HepG2 (cell line): ENCODE data around the gene GPSM1. TPM values are rescaled to one million over a fixed set of nuclear protein-coding genes. Genes with fewer than 3 reads are reported as not detected.
A peak's percentile ranks its signal among the peaks of the same experiment; 100 is the strongest.

ENCODE experiments used
- AKAP8 ChIP-seq: sonication (generic); formaldehyde crosslinking; IDR thresholded peaks from 2 replicates; pipeline ENCODE4 v1.5.1; 2020; ENCODE audit warnings: mild to moderate bottlenecking, missing genetic modification reagents
- HNF4A ChIP-seq: sonication (generic); formaldehyde crosslinking; IDR thresholded peaks from 2 replicates; pipeline ENCODE4 v1.4.0; 2020; ENCODE audit warnings: missing genetic modification reagents
- KLF13 ChIP-seq: sonication (generic); formaldehyde crosslinking; IDR thresholded peaks from 2 replicates; pipeline ENCODE4 v1.4.0; 2020; ENCODE audit warnings: mild to moderate bottlenecking, missing genetic modification reagents
- MAX ChIP-seq: IDR thresholded peaks from 2 replicates; pipeline ENCODE4 v1.6.1; 2012; ENCODE audit warnings: inconsistent platforms
- MTF1 ChIP-seq: sonication (generic); formaldehyde crosslinking; IDR thresholded peaks from 2 replicates; pipeline ENCODE4 v1.5.0; 2020; ENCODE audit warnings: missing genetic modification reagents
- MTF2 ChIP-seq: sonication (generic); formaldehyde crosslinking; IDR thresholded peaks from 2 replicates; pipeline ENCODE4 v1.5.0; 2020; ENCODE audit warnings: missing genetic modification reagents, borderline replicate concordance
- MZF1 ChIP-seq: sonication (generic); formaldehyde crosslinking; IDR thresholded peaks from 2 replicates; pipeline ENCODE4 v1.8.1; 2023; ENCODE audit warnings: mild to moderate bottlenecking, missing genetic modification reagents, borderline replicate concordance
- NFIC ChIP-seq: IDR thresholded peaks from 2 replicates; pipeline ENCODE4 v1.6.1; 2012; ENCODE audit warnings: mild to moderate bottlenecking, low read length, inconsistent platforms
- RORA ChIP-seq: sonication (generic); formaldehyde crosslinking; IDR thresholded peaks from 2 replicates; pipeline ENCODE4 v1.5.0; 2020; ENCODE audit warnings: mild to moderate bottlenecking, missing genetic modification reagents, moderate library complexity
- SCMH1 ChIP-seq: sonication (generic); formaldehyde crosslinking; IDR thresholded peaks from 2 replicates; pipeline ENCODE4 v1.9.0; 2021; ENCODE audit warnings: missing genetic modification reagents, mild to moderate bottlenecking, borderline replicate concordance
- SIN3B ChIP-seq: fragments of 150-350 bp; IDR thresholded peaks from 2 replicates; pipeline ENCODE4 v1.6.1; 2014; ENCODE audit warnings: low read length
- SIX4 ChIP-seq: sonication (generic); formaldehyde crosslinking; IDR thresholded peaks from 2 replicates; pipeline ENCODE4 v1.4.0; 2020; ENCODE audit warnings: missing genetic modification reagents
- SNRNP70 ChIP-seq: fragments of 200-400 bp; formaldehyde crosslinking; IDR thresholded peaks from 2 replicates; pipeline ENCODE4 v1.6.1; 2017; ENCODE audit warnings: mild to moderate bottlenecking, low read depth, low read length, moderate library complexity
- TARDBP ChIP-seq: sonication (generic); formaldehyde crosslinking; IDR thresholded peaks from 2 replicates; pipeline ENCODE4 v1.8.0; 2022; ENCODE audit warnings: mild to moderate bottlenecking, missing genetic modification reagents
- TBP ChIP-seq: sonication (generic); formaldehyde crosslinking; IDR thresholded peaks from 2 replicates; pipeline ENCODE4 v1.5.0; 2020; ENCODE audit warnings: missing genetic modification reagents
- THYN1 ChIP-seq: sonication (generic); formaldehyde crosslinking; IDR thresholded peaks from 2 replicates; pipeline ENCODE4 v1.8.1; 2023; ENCODE audit warnings: low read depth, mild to moderate bottlenecking, moderate library complexity, missing genetic modification reagents, borderline replicate concordance
- U2AF2 ChIP-seq: fragments of 200-400 bp; formaldehyde crosslinking; IDR thresholded peaks from 2 replicates; pipeline ENCODE4 v1.6.1; 2017; ENCODE audit warnings: low read depth, mild to moderate bottlenecking, low read length
- ZKSCAN5 ChIP-seq: sonication (generic); formaldehyde crosslinking; IDR thresholded peaks from 2 replicates; pipeline ENCODE4 v1.5.1; 2020; ENCODE audit warnings: mild to moderate bottlenecking, missing genetic modification reagents
- ZNF235 ChIP-seq: sonication (generic); formaldehyde crosslinking; IDR thresholded peaks from 2 replicates; pipeline ENCODE4 v1.8.1; 2023; ENCODE audit warnings: mild to moderate bottlenecking, missing genetic modification reagents, borderline replicate concordance
- ZNF335 ChIP-seq: sonication (generic); formaldehyde crosslinking; IDR thresholded peaks from 2 replicates; pipeline ENCODE4 v1.4.0; 2020; ENCODE audit warnings: missing genetic modification reagents
- ZNF746 ChIP-seq: sonication (generic); formaldehyde crosslinking; IDR thresholded peaks from 2 replicates; pipeline ENCODE4 v1.8.0; 2022; ENCODE audit warnings: mild to moderate bottlenecking, missing genetic modification reagents
- ZNF768 ChIP-seq: sonication (generic); formaldehyde crosslinking; IDR thresholded peaks from 2 replicates; pipeline ENCODE4 v1.4.0; 2020; ENCODE audit warnings: missing genetic modification reagents
- ZNF773 ChIP-seq: sonication (generic); formaldehyde crosslinking; IDR thresholded peaks from 2 replicates; pipeline ENCODE4 v1.4.0; 2020; ENCODE audit warnings: missing genetic modification reagents, borderline replicate concordance
- ZNF782 ChIP-seq: sonication (generic); formaldehyde crosslinking; IDR thresholded peaks from 2 replicates; pipeline ENCODE4 v1.4.0; 2020; ENCODE audit warnings: missing genetic modification reagents, mild to moderate bottlenecking, borderline replicate concordance
- polyA plus RNA-seq, 8 experiments: library from polyadenylated mRNA; depleted of rRNA in 3 of 8; stranded (reverse) in 7 of 8; unstranded in 1 of 8; fragments of >200 nt; fragmentation: Illumina TruSeq in 4 of 8; extraction: Trizol in 4 of 8; gene quantifications; 2 replicates each; pipeline versions ENCODE4 v1.2.1 to v1.2.3, GENCODE V29; 2011 to 2016; ENCODE audit warnings: low read depth in 4 of 8, missing spikeins in 1 of 8, mixed read lengths in 1 of 8; ENCODE audit not compliant: insufficient read depth in 1 of 8
- total RNA-seq, 5 experiments: library from RNA; depleted of rRNA; stranded (reverse); fragments of >200 nt; fragmentation: Illumina TruSeq; extraction: Trizol; gene quantifications; 2 replicates each; pipeline ENCODE4 v1.2.3, GENCODE V29; 2016; ENCODE audit warnings: low read depth in 1 of 5
- TF ChIP-seq, protein P1 (sequence below): sonication (generic); formaldehyde crosslinking; IDR thresholded peaks from 2 replicates; pipeline ENCODE4 v1.9.0; 2021; ENCODE audit warnings: missing genetic modification reagents, borderline replicate concordance
- TF ChIP-seq, protein P2 (sequence below): sonication (generic); formaldehyde crosslinking; IDR thresholded peaks from 2 replicates; pipeline ENCODE4 v1.4.0; 2020; ENCODE audit warnings: mild to moderate bottlenecking, low read depth, missing genetic modification reagents
- TF ChIP-seq, protein P3 (sequence below): IDR thresholded peaks from 2 replicates; pipeline ENCODE4 v1.6.1; 2016; ENCODE audit warnings: missing compliant biosample characterization, missing genetic modification reagents, borderline replicate concordance

GPSM1 gene
- total and polyA plus RNA-seq, 2 of the 13 experiments (the other 11 are each of a cell fraction or from before 2014, with no cell fraction given), result 1.0 to 2.4 TPM

DNA sequence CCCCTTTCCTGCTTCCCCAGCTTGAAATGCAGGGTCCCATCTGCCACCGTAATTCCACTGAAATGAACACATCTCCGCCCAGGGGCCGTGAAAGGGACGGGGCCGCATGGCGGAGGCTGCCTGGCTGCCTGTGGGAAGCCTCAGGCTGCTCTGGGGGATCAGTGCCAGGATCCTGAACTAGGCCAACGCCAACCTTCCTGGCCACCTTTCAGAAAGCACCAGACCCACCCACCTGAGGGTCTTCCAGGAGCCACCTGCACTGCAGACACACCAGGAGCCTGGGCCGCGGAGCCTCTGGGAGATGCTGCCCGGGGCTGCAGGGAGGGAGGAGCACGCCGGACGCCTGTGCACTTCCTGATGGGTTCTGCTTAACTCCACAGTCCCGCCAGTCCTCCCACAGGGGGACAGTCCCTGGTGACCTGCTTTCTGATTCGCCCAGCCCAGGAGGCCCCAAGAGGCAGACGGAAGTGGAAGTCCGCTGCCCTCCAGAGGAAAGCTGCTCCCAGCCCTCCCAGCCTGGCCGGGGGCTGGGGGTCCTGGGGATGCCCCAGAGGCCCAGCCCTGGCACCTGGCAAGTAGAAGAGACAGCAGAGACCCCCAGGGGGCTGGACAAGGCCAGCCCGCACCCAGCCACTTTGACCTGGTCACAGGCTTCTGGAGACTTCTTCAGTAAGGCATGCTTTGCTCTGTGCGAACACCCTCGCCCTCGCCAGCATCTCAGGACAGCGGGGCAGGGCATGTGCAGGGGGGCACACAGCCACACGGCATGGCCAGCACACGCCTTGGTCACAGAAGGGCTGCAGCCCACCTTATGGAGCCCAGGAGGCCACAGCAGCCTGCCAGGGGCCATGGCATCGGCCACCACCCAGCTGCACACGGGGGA, 46.2 kb downstream of the GPSM1 start, which contains the start of gene CARD9 (continued):
- peak; percentile 52; the same call in 1 of the 2 replicates for TF ChIP-seq MAX
- no peak for TF ChIP-seq SIN3B
- no peak for TF ChIP-seq ZNF335 (CRISPR knock-in tag)
- TF ChIP-seq SCMH1 (CRISPR knock-in tag), result no peak
- TF ChIP-seq, protein P1, sequence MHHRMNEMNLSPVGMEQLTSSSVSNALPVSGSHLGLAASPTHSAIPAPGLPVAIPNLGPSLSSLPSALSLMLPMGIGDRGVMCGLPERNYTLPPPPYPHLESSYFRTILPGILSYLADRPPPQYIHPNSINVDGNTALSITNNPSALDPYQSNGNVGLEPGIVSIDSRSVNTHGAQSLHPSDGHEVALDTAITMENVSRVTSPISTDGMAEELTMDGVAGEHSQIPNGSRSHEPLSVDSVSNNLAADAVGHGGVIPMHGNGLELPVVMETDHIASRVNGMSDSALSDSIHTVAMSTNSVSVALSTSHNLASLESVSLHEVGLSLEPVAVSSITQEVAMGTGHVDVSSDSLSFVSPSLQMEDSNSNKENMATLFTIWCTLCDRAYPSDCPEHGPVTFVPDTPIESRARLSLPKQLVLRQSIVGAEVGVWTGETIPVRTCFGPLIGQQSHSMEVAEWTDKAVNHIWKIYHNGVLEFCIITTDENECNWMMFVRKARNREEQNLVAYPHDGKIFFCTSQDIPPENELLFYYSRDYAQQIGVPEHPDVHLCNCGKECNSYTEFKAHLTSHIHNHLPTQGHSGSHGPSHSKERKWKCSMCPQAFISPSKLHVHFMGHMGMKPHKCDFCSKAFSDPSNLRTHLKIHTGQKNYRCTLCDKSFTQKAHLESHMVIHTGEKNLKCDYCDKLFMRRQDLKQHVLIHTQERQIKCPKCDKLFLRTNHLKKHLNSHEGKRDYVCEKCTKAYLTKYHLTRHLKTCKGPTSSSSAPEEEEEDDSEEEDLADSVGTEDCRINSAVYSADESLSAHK (CRISPR knock-in tag), result no peak
- no peak for TF ChIP-seq HNF4A (CRISPR knock-in tag)
- no peak for TF ChIP-seq TBP (CRISPR knock-in tag)
- no peak for TF ChIP-seq ZNF773
- TF ChIP-seq KLF13 (CRISPR knock-in tag), result no peak
- no peak for TF ChIP-seq MTF2 (CRISPR knock-in tag)
- TF ChIP-seq ZNF235, result no peak
- no peak for TF ChIP-seq SIX4 (CRISPR knock-in tag)
- no peak for TF ChIP-seq MZF1
- TF ChIP-seq ZNF768, result no peak
- no peak for TF ChIP-seq MTF1 (CRISPR knock-in tag)
- TF ChIP-seq THYN1 (CRISPR knock-in tag), result no peak
- TF ChIP-seq, protein P2, sequence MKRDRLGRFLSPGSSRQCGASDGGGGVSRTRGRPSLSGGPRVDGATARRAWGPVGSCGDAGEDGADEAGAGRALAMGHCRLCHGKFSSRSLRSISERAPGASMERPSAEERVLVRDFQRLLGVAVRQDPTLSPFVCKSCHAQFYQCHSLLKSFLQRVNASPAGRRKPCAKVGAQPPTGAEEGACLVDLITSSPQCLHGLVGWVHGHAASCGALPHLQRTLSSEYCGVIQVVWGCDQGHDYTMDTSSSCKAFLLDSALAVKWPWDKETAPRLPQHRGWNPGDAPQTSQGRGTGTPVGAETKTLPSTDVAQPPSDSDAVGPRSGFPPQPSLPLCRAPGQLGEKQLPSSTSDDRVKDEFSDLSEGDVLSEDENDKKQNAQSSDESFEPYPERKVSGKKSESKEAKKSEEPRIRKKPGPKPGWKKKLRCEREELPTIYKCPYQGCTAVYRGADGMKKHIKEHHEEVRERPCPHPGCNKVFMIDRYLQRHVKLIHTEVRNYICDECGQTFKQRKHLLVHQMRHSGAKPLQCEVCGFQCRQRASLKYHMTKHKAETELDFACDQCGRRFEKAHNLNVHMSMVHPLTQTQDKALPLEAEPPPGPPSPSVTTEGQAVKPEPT, result no peak
- no peak for TF ChIP-seq NFIC
- TF ChIP-seq U2AF2, result no peak
- TF ChIP-seq TARDBP (CRISPR knock-in tag), result no peak
- no peak for TF ChIP-seq AKAP8
- no peak for TF ChIP-seq RORA
- TF ChIP-seq ZKSCAN5 (CRISPR knock-in tag), result no peak
- TF ChIP-seq ZNF782, result no peak
- TF ChIP-seq SNRNP70, result no peak
- TF ChIP-seq, protein P3, sequence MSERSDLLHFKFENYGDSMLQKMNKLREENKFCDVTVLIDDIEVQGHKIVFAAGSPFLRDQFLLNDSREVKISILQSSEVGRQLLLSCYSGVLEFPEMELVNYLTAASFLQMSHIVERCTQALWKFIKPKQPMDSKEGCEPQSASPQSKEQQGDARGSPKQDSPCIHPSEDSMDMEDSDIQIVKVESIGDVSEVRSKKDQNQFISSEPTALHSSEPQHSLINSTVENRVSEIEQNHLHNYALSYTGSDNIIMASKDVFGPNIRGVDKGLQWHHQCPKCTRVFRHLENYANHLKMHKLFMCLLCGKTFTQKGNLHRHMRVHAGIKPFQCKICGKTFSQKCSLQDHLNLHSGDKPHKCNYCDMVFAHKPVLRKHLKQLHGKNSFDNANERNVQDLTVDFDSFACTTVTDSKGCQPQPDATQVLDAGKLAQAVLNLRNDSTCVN (CRISPR knock-in tag), result no peak
- no peak for TF ChIP-seq ZNF746
